ENCODE measurements around the gene SLC37A3.
"Not testable (repeated sequence)": the region's sequence is repeated elsewhere in the genome, so short reads cannot be mapped to it uniquely, and the experiment has no call there.

Gene SLC37A3

DNA sequence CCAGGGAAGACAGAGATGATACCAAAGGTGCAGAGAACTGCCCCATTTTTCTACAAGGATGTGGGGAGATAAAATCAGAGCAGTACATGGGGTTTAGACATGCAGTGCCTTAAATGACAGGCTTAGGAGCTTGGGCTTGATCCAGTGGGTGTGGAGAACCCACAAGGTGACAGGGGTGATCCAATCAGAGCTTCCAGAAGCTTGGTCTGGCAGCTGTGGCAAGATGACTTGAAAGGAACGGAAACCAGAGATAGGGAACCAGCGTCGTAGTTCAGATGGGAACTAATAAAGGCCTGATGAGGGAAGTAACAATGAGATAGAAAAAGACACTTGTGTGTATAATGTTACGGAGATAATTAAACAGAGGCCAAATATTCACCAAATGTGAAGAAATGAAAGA, 80.7 kb downstream of the SLC37A3 start:
- no peak for TF ChIP-seq CTCF (IDR thresholded peaks at IDR 0.05; ENCODE audit: low read depth, low read length)
- Histone ChIP-seq H3K27me3 (ENCODE audit: insufficient read depth, low read depth, severe bottlenecking) (no peaks in the 10 kb centered on the region), H3K36me3 (no peaks in the 10 kb centered on the region), H3K4me3 (ENCODE audit: low read depth, low read length) (no peak overlapping the region), H3K27ac (no peak overlapping the region), H3K9me3 (ENCODE audit: severe bottlenecking) (no peaks in the 10 kb centered on the region)
- no peak for DNase-seq

DNA sequence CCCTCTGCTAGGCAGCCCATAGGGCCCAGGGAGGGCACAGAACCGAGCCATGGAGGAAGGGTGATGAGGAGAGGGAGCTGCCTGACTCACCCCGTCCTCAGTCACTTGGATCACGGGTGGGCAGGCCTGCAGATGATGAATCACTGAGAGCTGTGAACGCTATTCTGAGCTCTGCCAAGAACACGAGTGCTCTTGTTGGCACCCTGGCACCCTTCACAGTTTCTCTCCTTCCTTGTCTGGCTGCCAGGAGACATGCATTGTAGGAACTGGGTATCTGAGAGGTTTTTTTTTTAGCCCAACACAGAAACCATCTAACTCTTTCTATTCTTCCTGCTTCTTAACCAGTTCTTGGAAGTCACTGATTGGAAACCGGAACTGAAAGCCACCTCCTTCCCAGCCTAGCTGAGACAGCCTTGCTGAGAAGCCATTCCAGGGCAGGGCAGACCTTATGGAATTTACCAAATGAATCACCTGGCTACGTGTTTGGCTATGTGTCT, 82.1 kb downstream of the SLC37A3 start:
- Histone ChIP-seq H3K4me3 (ENCODE audit: low read depth, low read length) (no peak overlapping the region), H3K9me3 (ENCODE audit: severe bottlenecking) (peaks cover 6% of the 10 kb centered on the region), H3K27me3 (ENCODE audit: insufficient read depth, low read depth, severe bottlenecking) (no peaks in the 10 kb centered on the region), H3K36me3 (no peaks in the 10 kb centered on the region), H3K27ac (no peak overlapping the region)
- no peak for DNase-seq
- TF ChIP-seq CTCF (IDR thresholded peaks at IDR 0.05; ENCODE audit: low read depth, low read length), result no peak

DNA sequence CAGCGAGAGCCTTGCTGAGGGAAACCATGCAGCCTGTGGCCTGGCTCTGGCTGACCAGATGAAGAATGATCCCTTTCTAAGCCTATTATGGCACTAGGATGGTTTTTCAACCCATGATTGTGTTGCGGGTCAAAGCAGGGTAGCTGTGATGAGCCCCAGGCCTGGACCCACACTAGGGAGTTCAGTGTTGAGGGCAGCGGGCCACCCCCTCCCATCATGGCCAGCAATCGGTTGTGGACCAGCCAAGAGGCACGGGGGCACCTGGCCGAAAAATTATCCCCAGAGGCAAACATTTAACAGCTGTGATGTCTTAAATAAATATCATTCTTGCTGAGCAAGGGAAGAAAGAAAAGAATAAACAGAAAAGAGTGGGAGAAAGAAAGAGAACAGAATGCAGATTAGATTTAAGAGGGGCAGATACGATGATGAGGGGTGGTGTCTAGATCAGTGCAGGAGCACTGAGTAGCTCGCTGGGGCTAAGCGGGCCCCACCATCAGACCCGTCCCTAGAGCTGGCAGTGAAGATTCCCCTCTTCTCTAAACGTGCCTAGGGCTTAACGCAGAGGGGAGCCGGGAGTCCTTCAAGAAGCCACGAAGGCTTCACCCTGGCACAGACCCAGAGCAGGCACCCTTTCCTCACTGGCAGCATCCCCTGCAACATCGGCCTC, 82.7 kb downstream of the SLC37A3 start:
- Histone ChIP-seq H3K36me3 (no peaks in the 10 kb centered on the region), H3K9me3 (ENCODE audit: severe bottlenecking) (peaks cover 6% of the 10 kb centered on the region), H3K27ac (no peak overlapping the region; the same call in 1 of the 2 replicates), H3K4me3 (ENCODE audit: low read depth, low read length) (no peak overlapping the region), H3K27me3 (ENCODE audit: insufficient read depth, low read depth, severe bottlenecking) (no peaks in the 10 kb centered on the region)
- TF ChIP-seq CTCF (IDR thresholded peaks at IDR 0.05; ENCODE audit: low read depth, low read length), result no peak
- DNase-seq, result peak; percentile 33

DNA sequence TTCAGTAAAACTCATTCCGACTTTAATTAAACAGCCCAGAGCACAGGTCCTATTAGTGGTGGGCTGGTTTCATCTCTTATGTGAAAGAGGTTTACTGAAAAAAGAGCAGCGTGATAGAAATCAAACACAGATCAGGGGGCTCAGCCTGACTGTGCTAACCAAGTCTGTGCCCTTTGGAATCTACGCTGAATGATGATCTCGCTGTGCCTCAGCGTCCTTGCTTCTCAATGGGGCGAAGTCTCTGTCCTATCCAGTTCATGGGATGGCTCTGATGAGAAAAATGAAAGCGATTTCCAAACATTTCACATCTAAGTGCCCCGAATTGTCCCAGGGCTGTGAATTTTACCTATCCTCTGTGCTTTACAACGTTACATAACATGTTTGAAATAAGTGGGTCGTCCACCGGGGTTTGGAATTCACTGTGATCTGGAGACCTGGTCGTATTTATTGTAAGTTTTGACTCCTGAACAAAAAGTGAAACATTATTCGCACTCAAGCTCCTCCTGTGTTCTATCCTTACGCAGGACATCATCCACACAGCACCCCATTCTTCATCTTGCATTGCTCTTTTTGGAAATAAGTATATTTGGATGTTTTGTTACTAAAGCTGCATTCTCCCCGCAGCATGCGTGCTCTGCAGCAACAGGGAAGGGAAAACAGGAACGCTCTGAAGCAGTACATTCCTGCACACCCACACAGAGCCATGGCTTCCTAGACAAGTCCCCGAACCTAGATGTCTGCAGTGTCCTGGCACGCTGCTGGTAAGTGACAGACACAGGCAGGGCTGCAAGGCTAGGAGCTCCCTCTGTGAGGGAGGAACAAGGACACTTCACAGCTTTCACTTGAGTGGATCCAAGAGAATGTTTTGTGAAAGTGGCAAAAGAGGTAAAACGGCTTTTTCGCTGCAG, 83.5 kb downstream of the SLC37A3 start:
- Histone ChIP-seq H3K27me3 (ENCODE audit: insufficient read depth, low read depth, severe bottlenecking) (no peaks in the 10 kb centered on the region), H3K9me3 (ENCODE audit: severe bottlenecking) (peaks cover 6% of the 10 kb centered on the region), H3K4me3 (ENCODE audit: low read depth, low read length) (no peak overlapping the region), H3K36me3 (no peaks in the 10 kb centered on the region), H3K27ac (no peak overlapping the region)
- no peak for DNase-seq
- no peak for TF ChIP-seq CTCF (IDR thresholded peaks at IDR 0.05; ENCODE audit: low read depth, low read length)

- DNase-seq, result no peak
- H3K9me3 ChIP-seq (ENCODE audit: severe bottlenecking), result peaks cover 6% of the 10 kb centered on the region
- no peak for TF ChIP-seq CTCF (IDR thresholded peaks at IDR 0.05; ENCODE audit: low read depth, low read length)
- no peak overlapping the region for H3K4me3 ChIP-seq (ENCODE audit: low read depth, low read length)
- H3K36me3 ChIP-seq, result no peaks in the 10 kb centered on the region
- no peaks in the 10 kb centered on the region for H3K27me3 ChIP-seq (ENCODE audit: insufficient read depth, low read depth, severe bottlenecking)
- H3K27ac ChIP-seq, result no peak overlapping the region
Measured at GRCh38 chr7:140312141-140312846, 86.0 kb downstream of the SLC37A3 start.

GRCh38 chr7:140311128-140311527, 87.2 kb downstream of the SLC37A3 start:
- not testable (repeated sequence) for H3K9me3 ChIP-seq (ENCODE audit: severe bottlenecking); H3K36me3 ChIP-seq; H3K4me3 ChIP-seq (ENCODE audit: low read depth, low read length); DNase-seq; H3K27ac ChIP-seq; H3K27me3 ChIP-seq (ENCODE audit: insufficient read depth, low read depth, severe bottlenecking)
